ENCODE measurements around the gene DEAF1. TPM values are rescaled to one million over a fixed set of nuclear protein-coding genes. Genes with fewer than 3 reads are reported as not detected.
"Not testable (repeated sequence)": the region's sequence is repeated elsewhere in the genome, so short reads cannot be mapped to it uniquely, and the experiment has no call there.

DEAF1 gene
- total and polyA plus RNA-seq, 2 experiments from 2014 or later, result 35.0 to 38.5 TPM

GRCh38 chr11:737366-737765, 42.3 kb upstream of the DEAF1 start:
- TF ChIP-seq EZH2 (IDR thresholded peaks at IDR 0.05; ENCODE audit: insufficient read depth, poor library complexity, severe bottlenecking) (no peak), EZH2phosphoT487 (IDR thresholded peaks at IDR 0.05; ENCODE audit: insufficient read depth, low read depth) (no peak)
- H3K27ac ChIP-seq, result no peak overlapping the region
- H3K9me2 ChIP-seq (ENCODE audit: insufficient read depth), result no peaks in the 10 kb centered on the region
- DNase-seq, result no peak
- H2AFZ ChIP-seq, result no peak overlapping the region
- H3F3A ChIP-seq (ENCODE audit: insufficient read depth), result no peaks in the 10 kb centered on the region
- no peak overlapping the region for H3K9ac ChIP-seq
- in situ Hi-C loops (cut with MboI), result no loop called here
- no peaks in the 10 kb centered on the region for H3K36me3 ChIP-seq (ENCODE audit: low read depth)
- WGBS, 2 experiments (ENCODE audit: low coverage in 1 of 2, low lambda C conversion rate in 2 of 2, missing lambda C conversion rate in 2 of 2), result 52 to 57% methylated on average over 11 of the region's 11 CpGs
- H3K27me3 ChIP-seq (replicated peaks; ENCODE audit: insufficient read depth), result 0 out of 2 replicates have a peak, but pooled peaks cover 4% of the 10 kb centered on the region
- no peak overlapping the region for H3K4me3 ChIP-seq
- no peaks in the 10 kb centered on the region for H4K20me1 ChIP-seq (ENCODE audit: insufficient read depth)
- no peak overlapping the region for H3K4me2 ChIP-seq (ENCODE audit: unreplicated experiment)
- no peaks in the 10 kb centered on the region for H3K79me2 ChIP-seq (ENCODE audit: insufficient read depth)
- H3K4me1 ChIP-seq (ENCODE audit: insufficient read depth), result no peaks in the 10 kb centered on the region
- no peaks in the 10 kb centered on the region for H3K9me3 ChIP-seq (ENCODE audit: low read depth)

GRCh38 chr11:734541-734940, 39.5 kb upstream of the DEAF1 start:
- H3K9me2 ChIP-seq (ENCODE audit: insufficient read depth); H3K36me3 ChIP-seq (ENCODE audit: low read depth); H3K4me1 ChIP-seq (ENCODE audit: insufficient read depth); H4K20me1 ChIP-seq (ENCODE audit: insufficient read depth); H3K9me3 ChIP-seq (ENCODE audit: low read depth); H3K4me2 ChIP-seq (ENCODE audit: unreplicated experiment); H2AFZ ChIP-seq; H3K4me3 ChIP-seq; H3F3A ChIP-seq (ENCODE audit: insufficient read depth); DNase-seq; H3K79me2 ChIP-seq (ENCODE audit: insufficient read depth); H3K9ac ChIP-seq; in situ Hi-C loops (cut with MboI); H3K27ac ChIP-seq; H3K27me3 ChIP-seq (replicated peaks; ENCODE audit: insufficient read depth): not testable (repeated sequence)
- WGBS, 2 experiments (ENCODE audit: low coverage in 1 of 2, low lambda C conversion rate in 2 of 2, missing lambda C conversion rate in 2 of 2), result 85 to 90% methylated on average over 13 to 26 of the region's 26 CpGs

GRCh38 chr11:733072-733471, 38.0 kb upstream of the DEAF1 start:
- Histone ChIP-seq H3K9me3 (ENCODE audit: low read depth) (no peaks in the 10 kb centered on the region), H3K9me2 (ENCODE audit: insufficient read depth) (no peaks in the 10 kb centered on the region), H4K20me1 (ENCODE audit: insufficient read depth) (no peaks in the 10 kb centered on the region), H3K4me3 (no peak overlapping the region), H3K36me3 (ENCODE audit: low read depth) (no peaks in the 10 kb centered on the region), H3K9ac (no peak overlapping the region), H3K4me1 (ENCODE audit: insufficient read depth) (peaks cover 8% of the 10 kb centered on the region), H3K4me2 (ENCODE audit: unreplicated experiment) (no peak overlapping the region), H3F3A (ENCODE audit: insufficient read depth) (peaks cover 5% of the 10 kb centered on the region; the same call in 1 of the 2 replicates), H3K27ac (no peak overlapping the region), H3K27me3 (replicated peaks; ENCODE audit: insufficient read depth) (no peaks in the 10 kb centered on the region), H2AFZ (no peak overlapping the region), H3K79me2 (ENCODE audit: insufficient read depth) (no peaks in the 10 kb centered on the region)
- DNase-seq, result no peak
- 70% methylated on average over 20 of the region's 20 CpGs for WGBS, 2 experiments (ENCODE audit: low coverage in 1 of 2, low lambda C conversion rate in 2 of 2, missing lambda C conversion rate in 2 of 2)
- TF ChIP-seq EZH2 (IDR thresholded peaks at IDR 0.05; ENCODE audit: insufficient read depth, poor library complexity, severe bottlenecking) (no peak), EZH2phosphoT487 (IDR thresholded peaks at IDR 0.05; ENCODE audit: insufficient read depth, low read depth) (no peak)
- in situ Hi-C loops (cut with MboI), result no loop called here

- no peak overlapping the region for H2AFZ ChIP-seq
- TF ChIP-seq EZH2phosphoT487 (IDR thresholded peaks at IDR 0.05; ENCODE audit: insufficient read depth, low read depth), result no peak
- no peak for TF ChIP-seq EZH2 (IDR thresholded peaks at IDR 0.05; ENCODE audit: insufficient read depth, poor library complexity, severe bottlenecking)
- no peaks in the 10 kb centered on the region for H4K20me1 ChIP-seq (ENCODE audit: insufficient read depth)
- no peak overlapping the region for H3K27ac ChIP-seq
- H3K4me2 ChIP-seq (ENCODE audit: unreplicated experiment), result no peak overlapping the region
- H3K79me2 ChIP-seq (ENCODE audit: insufficient read depth), result no peaks in the 10 kb centered on the region
- H3F3A ChIP-seq (ENCODE audit: insufficient read depth), result peaks cover 5% of the 10 kb centered on the region; the same call in 1 of the 2 replicates
- no peaks in the 10 kb centered on the region for H3K9me2 ChIP-seq (ENCODE audit: insufficient read depth)
- no peak for DNase-seq
- H3K36me3 ChIP-seq (ENCODE audit: low read depth), result no peaks in the 10 kb centered on the region
- H3K9ac ChIP-seq, result no peak overlapping the region
- H3K9me3 ChIP-seq (ENCODE audit: low read depth), result no peaks in the 10 kb centered on the region
- in situ Hi-C loops (cut with MboI), result no loop called here
- 56 to 58% methylated on average over 17 of the region's 17 CpGs for WGBS, 2 experiments (ENCODE audit: low coverage in 1 of 2, low lambda C conversion rate in 2 of 2, missing lambda C conversion rate in 2 of 2)
- H3K4me1 ChIP-seq (ENCODE audit: insufficient read depth), result peaks cover 18% of the 10 kb centered on the region
- no peaks in the 10 kb centered on the region for H3K27me3 ChIP-seq (replicated peaks; ENCODE audit: insufficient read depth)
- H3K4me3 ChIP-seq, result no peak overlapping the region
Observed at GRCh38 chr11:729492-730074, 34.6 kb upstream of the DEAF1 start.

All from GM23248 (cell line).